Activated CD4-positive, CD25-positive, alpha-beta regulatory T cell (primary cell): ENCODE measurements around the gene PTCH2.
"Not testable (repeated sequence)": the region's sequence is repeated elsewhere in the genome, so short reads cannot be mapped to it uniquely, and the experiment has no call there.

Experiments used
- DNase-seq, 4 experiments: peaks; one replicate each; lab custom pipeline; 2025; lab: John Stamatoyannopoulos, UW

PTCH2 gene

GRCh38 chr1:44801491-44802305, 41.4 kb downstream of the PTCH2 start:
- DNase-seq = no peak

- peak; percentile 94 to 98 (median 97) for DNase-seq
Measured at GRCh38 chr1:44799770-44800584, 43.1 kb downstream of the PTCH2 start, which contains the start of gene PLK3. Gene PLK3 (plus strand): TSS chr1:44800377. CDS start chr1:44800464, 87 bp downstream.

- no peak for DNase-seq
Measured at GRCh38 chr1:44798481-44799365, 44.3 kb downstream of the PTCH2 start.

GRCh38 chr1:44797886-44798285, 45.2 kb downstream of the PTCH2 start:
- DNase-seq = not testable (repeated sequence)

GRCh38 chr1:44792736-44793502, 50.1 kb downstream of the PTCH2 start:
- DNase-seq = no peak

GRCh38 chr1:44790968-44791801, 51.9 kb downstream of the PTCH2 start:
- DNase-seq = no peak

- no peak for DNase-seq
Measured at GRCh38 chr1:44788120-44788860, 54.8 kb downstream of the PTCH2 start, which contains the start of gene BEST4. Gene BEST4 (minus strand): TSS chr1:44788170. CDS start chr1:44787705, 465 bp downstream.

- no peak for DNase-seq
Measured at GRCh38 chr1:44787506-44787905, 55.5 kb downstream of the PTCH2 start.

- no peak for DNase-seq
Measured at GRCh38 chr1:44786841-44787426, 56.1 kb downstream of the PTCH2 start.

GRCh38 chr1:44786138-44786840, 56.8 kb downstream of the PTCH2 start:
- peak; percentile 54 to 65 (median 59) for DNase-seq

- DNase-seq = no peak
Measured at GRCh38 chr1:44785501-44786137, 57.4 kb downstream of the PTCH2 start.

GRCh38 chr1:44785029-44785380, 58.0 kb downstream of the PTCH2 start:
- DNase-seq = no peak

GRCh38 chr1:44784094-44785028, 58.7 kb downstream of the PTCH2 start:
- peak in 1 of 4 experiments; percentile 22 for DNase-seq

GRCh38 chr1:44783697-44784093, 59.4 kb downstream of the PTCH2 start:
- no peak for DNase-seq

GRCh38 chr1:44780583-44781121, 62.4 kb downstream of the PTCH2 start:
- DNase-seq = no peak
